Skeletal muscle satellite cell (primary cell): ENCODE results near the gene CUZD1.

Experiments used
- H3K27me3 ChIP-seq: 2 replicates; pipeline ENCODE4 v1.7.0; 2013; ENCODE audit warnings: low read length; ENCODE audit not compliant: control insufficient read depth, insufficient read depth
- H3K36me3 ChIP-seq: 2 replicates; pipeline ENCODE4 v1.7.0; 2013; ENCODE audit warnings: mild to moderate bottlenecking, control low read depth, low read length; ENCODE audit not compliant: insufficient read depth
- H3K4me1 ChIP-seq: 2 replicates; pipeline ENCODE4 v1.7.0; 2013; ENCODE audit warnings: low read length; ENCODE audit not compliant: control insufficient read depth, insufficient read depth
- H3K4me2 ChIP-seq: 2 replicates; pipeline ENCODE4 v1.7.0; 2013; ENCODE audit warnings: mild to moderate bottlenecking, low read length
- H3K4me3 ChIP-seq: 2 replicates; pipeline ENCODE4 v1.7.0; 2013; ENCODE audit warnings: low read length
- H3K9ac ChIP-seq: 2 replicates; pipeline ENCODE4 v1.7.0; 2013; ENCODE audit warnings: mild to moderate bottlenecking, low read depth, low read length, moderate library complexity
- H3K9me3 ChIP-seq: replicated peaks from 2 replicates; pipeline ENCODE4 v1.7.0; 2013; ENCODE audit warnings: mild to moderate bottlenecking, control low read depth, low read length

CUZD1 gene

GRCh38 chr10:122830965-122831353, 14.7 kb downstream of the CUZD1 start:
- peaks cover 8% of the 10 kb centered on the region for H3K36me3 ChIP-seq
- H3K9ac ChIP-seq, result no peak overlapping the region
- no peak overlapping the region for H3K4me3 ChIP-seq
- no peaks in the 10 kb centered on the region for H3K27me3 ChIP-seq
- H3K9me3 ChIP-seq, result no peaks in the 10 kb centered on the region
- no peaks in the 10 kb centered on the region for H3K4me1 ChIP-seq
- H3K4me2 ChIP-seq, result no peak overlapping the region

GRCh38 chr10:122830273-122830964, 15.2 kb downstream of the CUZD1 start:
- Histone ChIP-seq H3K36me3 (peaks cover 8% of the 10 kb centered on the region), H3K4me3 (no peak overlapping the region), H3K4me2 (no peak overlapping the region), H3K9me3 (no peaks in the 10 kb centered on the region), H3K9ac (no peak overlapping the region), H3K27me3 (no peaks in the 10 kb centered on the region), H3K4me1 (no peaks in the 10 kb centered on the region)

GRCh38 chr10:122829454-122829853, 16.2 kb downstream of the CUZD1 start:
- H3K9me3 ChIP-seq, result no peaks in the 10 kb centered on the region

GRCh38 chr10:122828716-122829255, 16.9 kb downstream of the CUZD1 start:
- H3K4me2 ChIP-seq, result no peak overlapping the region
- no peaks in the 10 kb centered on the region for H3K4me1 ChIP-seq
- no peaks in the 10 kb centered on the region for H3K9me3 ChIP-seq
- no peak overlapping the region for H3K9ac ChIP-seq
- peaks cover 8% of the 10 kb centered on the region for H3K36me3 ChIP-seq
- H3K4me3 ChIP-seq, result no peak overlapping the region
- peaks cover 5% of the 10 kb centered on the region for H3K27me3 ChIP-seq

More at GRCh38 chr10:122829454-122829853, 16.2 kb downstream of the CUZD1 start:
- H3K27me3 ChIP-seq, result no peaks in the 10 kb centered on the region
- H3K4me3 ChIP-seq, result no peak overlapping the region
- H3K36me3 ChIP-seq, result peaks cover 8% of the 10 kb centered on the region
- H3K4me1 ChIP-seq, result no peaks in the 10 kb centered on the region
- no peak overlapping the region for H3K9ac ChIP-seq
- H3K4me2 ChIP-seq, result no peak overlapping the region

GRCh38 chr10:122827302-122827701, 18.4 kb downstream of the CUZD1 start:
- Histone ChIP-seq H3K4me1 (no peaks in the 10 kb centered on the region), H3K9me3 (no peaks in the 10 kb centered on the region), H3K27me3 (peaks cover 5% of the 10 kb centered on the region), H3K4me3 (no peak overlapping the region), H3K9ac (no peak overlapping the region), H3K36me3 (peaks cover 8% of the 10 kb centered on the region), H3K4me2 (no peak overlapping the region)

- H3K36me3 ChIP-seq, result no peaks in the 10 kb centered on the region
- no peak overlapping the region for H3K4me3 ChIP-seq
- H3K27me3 ChIP-seq, result peaks cover 40% of the 10 kb centered on the region
- H3K9me3 ChIP-seq, result no peaks in the 10 kb centered on the region
- no peak overlapping the region for H3K4me2 ChIP-seq
- no peak overlapping the region for H3K9ac ChIP-seq
- no peaks in the 10 kb centered on the region for H3K4me1 ChIP-seq
Measured at GRCh38 chr10:122822973-122823690, 22.5 kb downstream of the CUZD1 start.

GRCh38 chr10:122821808-122822207, 23.8 kb downstream of the CUZD1 start:
- H3K4me2 ChIP-seq, result no peak overlapping the region
- no peak overlapping the region for H3K4me3 ChIP-seq
- H3K27me3 ChIP-seq, result peaks cover 50% of the 10 kb centered on the region
- no peaks in the 10 kb centered on the region for H3K4me1 ChIP-seq
- no peaks in the 10 kb centered on the region for H3K36me3 ChIP-seq
- no peak overlapping the region for H3K9ac ChIP-seq
- H3K9me3 ChIP-seq, result no peaks in the 10 kb centered on the region

GRCh38 chr10:122815458-122815857, 30.2 kb downstream of the CUZD1 start:
- H3K9me3 ChIP-seq, result no peaks in the 10 kb centered on the region
- no peak overlapping the region for H3K9ac ChIP-seq
- H3K4me2 ChIP-seq, result no peak overlapping the region
- H3K4me1 ChIP-seq, result no peaks in the 10 kb centered on the region
- H3K36me3 ChIP-seq, result no peaks in the 10 kb centered on the region
- H3K4me3 ChIP-seq, result no peak overlapping the region
- peaks cover 43% of the 10 kb centered on the region for H3K27me3 ChIP-seq

- H3K36me3 ChIP-seq, result no peaks in the 10 kb centered on the region
- no peak overlapping the region for H3K4me3 ChIP-seq
Measured at GRCh38 chr10:122814493-122814892, 31.2 kb downstream of the CUZD1 start.

GRCh38 chr10:122812751-122813150, 32.9 kb downstream of the CUZD1 start:
- no peaks in the 10 kb centered on the region for H3K9me3 ChIP-seq
- no peak overlapping the region for H3K9ac ChIP-seq
- H3K36me3 ChIP-seq, result no peaks in the 10 kb centered on the region
- no peak overlapping the region for H3K4me2 ChIP-seq
- H3K27me3 ChIP-seq, result peaks cover 17% of the 10 kb centered on the region
- no peak overlapping the region for H3K4me3 ChIP-seq
- no peaks in the 10 kb centered on the region for H3K4me1 ChIP-seq

More at GRCh38 chr10:122814493-122814892, 31.2 kb downstream of the CUZD1 start:
- H3K4me2 ChIP-seq, result no peak overlapping the region
- H3K4me1 ChIP-seq, result no peaks in the 10 kb centered on the region
- H3K27me3 ChIP-seq, result peaks cover 34% of the 10 kb centered on the region
- no peaks in the 10 kb centered on the region for H3K9me3 ChIP-seq
- no peak overlapping the region for H3K9ac ChIP-seq

- no peaks in the 10 kb centered on the region for H3K4me1 ChIP-seq
- H3K36me3 ChIP-seq, result no peaks in the 10 kb centered on the region
- no peaks in the 10 kb centered on the region for H3K9me3 ChIP-seq
- no peak overlapping the region for H3K4me3 ChIP-seq
- no peak overlapping the region for H3K9ac ChIP-seq
- no peak overlapping the region for H3K4me2 ChIP-seq
- H3K27me3 ChIP-seq, result no peaks in the 10 kb centered on the region
Measured at GRCh38 chr10:122802282-122802681, 43.4 kb downstream of the CUZD1 start.
